ENCODE measurements around the gene NUDCD3.

The NUDCD3 gene

DNA sequence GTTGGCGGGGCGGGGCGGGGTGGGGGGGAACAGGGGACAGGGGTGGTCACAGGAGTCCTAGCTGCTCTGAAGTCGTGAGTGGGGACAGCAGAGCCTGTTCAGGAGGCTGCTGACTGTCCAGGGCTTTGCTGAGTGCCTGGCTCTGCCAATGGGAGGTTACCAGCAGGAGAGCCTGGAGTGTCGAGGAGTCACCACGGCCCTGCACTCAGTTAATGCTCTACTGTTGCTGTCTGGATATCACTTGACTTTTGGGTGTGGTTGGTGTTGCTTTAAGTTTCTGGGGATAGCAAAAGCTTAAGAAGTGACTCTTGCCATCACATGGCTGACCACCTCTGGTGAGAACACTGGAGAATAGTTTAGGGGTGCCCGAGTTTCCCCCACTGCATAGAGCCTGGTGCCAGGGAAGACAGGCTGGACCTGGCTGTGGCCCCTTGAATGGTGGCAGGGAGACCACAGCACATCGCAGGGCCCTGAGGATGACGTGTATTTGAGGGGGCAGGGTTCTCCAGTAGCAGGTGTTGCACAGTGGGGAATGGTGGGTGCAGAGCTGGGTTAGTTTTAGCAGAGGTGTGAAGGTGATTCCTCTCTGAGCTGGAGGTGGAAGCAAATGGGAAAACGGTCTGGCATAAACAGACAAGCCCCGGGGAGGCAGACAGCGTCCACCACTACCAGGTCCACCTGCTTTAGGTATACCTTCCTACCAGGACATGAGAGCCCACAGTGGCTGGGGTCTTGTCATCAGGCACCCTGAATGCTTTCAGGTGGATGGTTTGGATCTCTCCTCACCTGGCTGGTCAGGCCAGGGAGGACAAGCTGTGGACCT, 110.9 kb downstream of the NUDCD3 start:
- Histone ChIP-seq H3K9me3 (ENCODE audit: insufficient read depth, low read length) (no peaks in the 10 kb centered on the region), H3K4me2 (ENCODE audit: low read depth, low read length, poor library complexity, severe bottlenecking) (no peak overlapping the region), H3K9ac (ENCODE audit: low read length) (no peak overlapping the region), H3K27ac (ENCODE audit: low read depth, low read length) (no peak overlapping the region), H4K20me1 (ENCODE audit: low read depth, low read length) (no peaks in the 10 kb centered on the region), H3F3A (ENCODE audit: insufficient read depth) (peaks cover 5% of the 10 kb centered on the region; the same call in 1 of the 2 replicates), H2AFZ (ENCODE audit: low read depth, low read length, severe bottlenecking) (no peak overlapping the region), H3K4me3 (ENCODE audit: insufficient read depth, low read length, poor library complexity, severe bottlenecking) (no peak overlapping the region), H3K79me2 (ENCODE audit: insufficient read depth, low read length) (no peaks in the 10 kb centered on the region), H3K27me3 (ENCODE audit: low read length) (no peaks in the 10 kb centered on the region), H3K9me2 (replicated peaks; ENCODE audit: insufficient read depth, low read length) (no peaks in the 10 kb centered on the region), H3K36me3 (ENCODE audit: low read length) (no peaks in the 10 kb centered on the region)
- no peak for TF ChIP-seq EZH2phosphoT487 (conservative IDR thresholded peaks at IDR 0.05; ENCODE audit: low read length)
- TF ChIP-seq, protein P1, sequence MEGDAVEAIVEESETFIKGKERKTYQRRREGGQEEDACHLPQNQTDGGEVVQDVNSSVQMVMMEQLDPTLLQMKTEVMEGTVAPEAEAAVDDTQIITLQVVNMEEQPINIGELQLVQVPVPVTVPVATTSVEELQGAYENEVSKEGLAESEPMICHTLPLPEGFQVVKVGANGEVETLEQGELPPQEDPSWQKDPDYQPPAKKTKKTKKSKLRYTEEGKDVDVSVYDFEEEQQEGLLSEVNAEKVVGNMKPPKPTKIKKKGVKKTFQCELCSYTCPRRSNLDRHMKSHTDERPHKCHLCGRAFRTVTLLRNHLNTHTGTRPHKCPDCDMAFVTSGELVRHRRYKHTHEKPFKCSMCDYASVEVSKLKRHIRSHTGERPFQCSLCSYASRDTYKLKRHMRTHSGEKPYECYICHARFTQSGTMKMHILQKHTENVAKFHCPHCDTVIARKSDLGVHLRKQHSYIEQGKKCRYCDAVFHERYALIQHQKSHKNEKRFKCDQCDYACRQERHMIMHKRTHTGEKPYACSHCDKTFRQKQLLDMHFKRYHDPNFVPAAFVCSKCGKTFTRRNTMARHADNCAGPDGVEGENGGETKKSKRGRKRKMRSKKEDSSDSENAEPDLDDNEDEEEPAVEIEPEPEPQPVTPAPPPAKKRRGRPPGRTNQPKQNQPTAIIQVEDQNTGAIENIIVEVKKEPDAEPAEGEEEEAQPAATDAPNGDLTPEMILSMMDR (IDR thresholded peaks at IDR 0.05; ENCODE audit: insufficient read depth, low read length, poor library complexity, severe bottlenecking) = no peak

DNA sequence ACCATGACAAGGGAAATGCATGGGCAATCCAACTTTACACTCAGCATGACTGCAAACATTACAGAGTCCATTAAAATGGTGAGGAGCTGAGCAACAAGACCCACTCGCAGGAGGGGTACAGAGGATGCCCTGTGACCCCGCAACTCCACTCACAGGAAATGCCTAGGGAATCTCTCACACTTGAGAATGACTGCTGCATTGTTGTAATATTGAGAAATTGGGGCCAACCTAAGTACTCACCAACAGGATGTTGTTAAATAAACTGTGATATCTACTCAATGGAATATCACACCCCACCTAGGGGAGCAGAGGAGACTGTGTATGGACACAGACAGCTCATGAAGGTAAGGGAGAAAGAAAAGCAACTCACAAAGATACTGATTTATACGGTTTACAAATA, 111.7 kb downstream of the NUDCD3 start:
- Histone ChIP-seq H3K4me2 (ENCODE audit: low read depth, low read length, poor library complexity, severe bottlenecking) (no peak overlapping the region), H3K9me3 (ENCODE audit: insufficient read depth, low read length) (no peaks in the 10 kb centered on the region), H3F3A (ENCODE audit: insufficient read depth) (peaks cover 5% of the 10 kb centered on the region; the same call in 1 of the 2 replicates), H4K20me1 (ENCODE audit: low read depth, low read length) (no peaks in the 10 kb centered on the region), H3K27ac (ENCODE audit: low read depth, low read length) (no peak overlapping the region), H2AFZ (ENCODE audit: low read depth, low read length, severe bottlenecking) (no peak overlapping the region), H3K36me3 (ENCODE audit: low read length) (no peaks in the 10 kb centered on the region), H3K4me3 (ENCODE audit: insufficient read depth, low read length, poor library complexity, severe bottlenecking) (no peak overlapping the region), H3K27me3 (ENCODE audit: low read length) (no peaks in the 10 kb centered on the region), H3K9ac (ENCODE audit: low read length) (no peak overlapping the region), H3K9me2 (replicated peaks; ENCODE audit: insufficient read depth, low read length) (no peaks in the 10 kb centered on the region), H3K79me2 (ENCODE audit: insufficient read depth, low read length) (no peaks in the 10 kb centered on the region)
- TF ChIP-seq, protein P1 (IDR thresholded peaks at IDR 0.05; ENCODE audit: insufficient read depth, low read length, poor library complexity, severe bottlenecking) = no peak
- TF ChIP-seq EZH2phosphoT487 (conservative IDR thresholded peaks at IDR 0.05; ENCODE audit: low read length) = no peak

DNA sequence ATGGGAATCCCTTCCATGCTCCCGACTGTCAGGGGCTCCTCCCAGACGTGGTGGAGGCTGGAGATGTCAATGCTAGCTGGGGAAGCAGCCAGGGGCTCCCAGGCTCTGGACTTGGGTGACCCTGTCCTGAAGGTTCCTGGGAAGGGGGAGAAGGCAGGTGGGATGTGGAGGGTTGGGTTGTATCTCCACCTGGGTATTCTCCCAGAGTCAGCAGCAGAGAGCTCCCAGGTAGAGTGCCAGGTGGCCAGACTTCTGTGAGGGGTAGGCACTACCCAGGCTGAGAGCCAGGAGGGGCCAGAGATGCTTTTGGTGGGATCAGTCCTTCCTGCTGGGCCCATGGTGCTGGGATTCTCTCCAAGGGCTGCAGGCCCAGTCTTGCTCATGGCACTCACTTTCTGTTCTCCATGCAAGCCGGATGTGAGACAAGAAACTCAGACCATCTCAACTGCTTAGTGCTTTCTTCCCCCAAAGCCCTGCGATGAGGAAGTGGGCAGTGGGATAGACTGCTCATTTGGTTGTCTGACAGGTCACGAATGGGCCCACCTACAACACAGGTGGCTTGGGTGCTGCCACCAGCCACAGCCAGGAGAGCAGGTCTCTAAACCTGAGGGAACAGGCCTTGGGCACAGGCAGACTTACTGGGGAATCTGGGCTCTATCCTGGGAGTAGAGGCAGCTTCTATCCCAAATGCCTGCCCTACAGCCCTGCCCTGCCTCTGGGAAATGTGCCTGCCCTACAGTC, 112.6 kb downstream of the NUDCD3 start:
- H3K4me2 ChIP-seq (ENCODE audit: low read depth, low read length, poor library complexity, severe bottlenecking) = no peak overlapping the region
- H3K36me3 ChIP-seq (ENCODE audit: low read length) = no peaks in the 10 kb centered on the region
- TF ChIP-seq, protein P1 (IDR thresholded peaks at IDR 0.05; ENCODE audit: insufficient read depth, low read length, poor library complexity, severe bottlenecking) = no peak
- TF ChIP-seq EZH2phosphoT487 (conservative IDR thresholded peaks at IDR 0.05; ENCODE audit: low read length) = no peak
- H3K79me2 ChIP-seq (ENCODE audit: insufficient read depth, low read length) = no peaks in the 10 kb centered on the region
- no peaks in the 10 kb centered on the region for H3K9me2 ChIP-seq (replicated peaks; ENCODE audit: insufficient read depth, low read length)
- no peak overlapping the region for H3K4me3 ChIP-seq (ENCODE audit: insufficient read depth, low read length, poor library complexity, severe bottlenecking)
- H3K9ac ChIP-seq (ENCODE audit: low read length) = no peak overlapping the region
- no peaks in the 10 kb centered on the region for H3K27me3 ChIP-seq (ENCODE audit: low read length)
- H3K27ac ChIP-seq (ENCODE audit: low read depth, low read length) = no peak overlapping the region
- H4K20me1 ChIP-seq (ENCODE audit: low read depth, low read length) = no peaks in the 10 kb centered on the region
- H3F3A ChIP-seq (ENCODE audit: insufficient read depth) = peaks cover 5% of the 10 kb centered on the region; the same call in 1 of the 2 replicates
- no peak overlapping the region for H2AFZ ChIP-seq (ENCODE audit: low read depth, low read length, severe bottlenecking)
- no peaks in the 10 kb centered on the region for H3K9me3 ChIP-seq (ENCODE audit: insufficient read depth, low read length)

All from SU-DHL-6 (cell line).